Naive B cell (primary cell): ENCODE measurements around the gene PLCE1. TPM values are rescaled to one million over a fixed set of nuclear protein-coding genes. Genes with fewer than 3 reads are reported as not detected.
A peak's percentile ranks its signal among the peaks of the same experiment; 100 is the strongest.
"Not testable (repeated sequence)": the region's sequence is repeated elsewhere in the genome, so short reads cannot be mapped to it uniquely, and the experiment has no call there.

ENCODE experiments used
- ATAC-seq, 2 donors: fragments of 150-1000 bp; cut with Tn5 transposase; 2 replicates each; pipeline ENCODE4 v1.10.0; 2021; ENCODE audit warnings: low read depth in 2 of 2, mild to moderate bottlenecking in 2 of 2, moderate library complexity in 2 of 2
- DNase-seq: peaks from one replicate; pipeline ENCODE4 v3.0.0; 2022
- H3K27ac Mint-ChIP-seq, 6 donors: one replicate each; pipeline ENCODE4 v1.8.0; 2020 to 2022; ENCODE audit warnings: mild to moderate bottlenecking in 6 of 6, mixed read lengths in 6 of 6, moderate library complexity in 5 of 6, inconsistent platforms in 2 of 6
- H3K27me3 Mint-ChIP-seq, 3 donors: one replicate each; pipeline ENCODE4 v1.8.0; 2021 to 2022; ENCODE audit warnings: mixed read lengths in 3 of 3, mild to moderate bottlenecking in 1 of 3
- H3K36me3 Mint-ChIP-seq, 2 donors: one replicate each; pipeline ENCODE4 v1.8.0; 2020 to 2022; ENCODE audit warnings: mixed read lengths in 2 of 2, inconsistent platforms in 1 of 2, mild to moderate bottlenecking in 1 of 2
- H3K4me1 Mint-ChIP-seq, 3 donors: one replicate each; pipeline ENCODE4 v1.8.0; 2020 to 2022; ENCODE audit warnings: mixed read lengths in 3 of 3, inconsistent platforms in 1 of 3, mild to moderate bottlenecking in 1 of 3, moderate library complexity in 1 of 3
- H3K4me3 Mint-ChIP-seq, 8 donors: one replicate each; pipeline ENCODE4 v1.8.0; 2020 to 2022; ENCODE audit warnings: mild to moderate bottlenecking in 8 of 8, mixed read lengths in 8 of 8, moderate library complexity in 8 of 8, inconsistent platforms in 2 of 8
- H3K9me3 Mint-ChIP-seq, 7 donors: one replicate each; pipeline ENCODE4 v1.8.0; 2020 to 2022; ENCODE audit warnings: mixed read lengths in 7 of 7, mild to moderate bottlenecking in 5 of 7, inconsistent platforms in 2 of 7, moderate library complexity in 1 of 7
- polyA plus RNA-seq, 6 donors: library from polyadenylated mRNA; unstranded; fragments of 300-500 nt; fragmentation: Illumina TruSeq; gene quantifications; one replicate each; pipeline ENCODE4 v1.2.3, GENCODE V29; 2021; ENCODE audit warnings: low read depth in 6 of 6

The PLCE1 gene
- 1 to 10 TPM in 1 of 6 donors, under 1 TPM in 5; 0.32 to 1.9 (median 0.44) TPM for polyA plus RNA-seq

DNA sequence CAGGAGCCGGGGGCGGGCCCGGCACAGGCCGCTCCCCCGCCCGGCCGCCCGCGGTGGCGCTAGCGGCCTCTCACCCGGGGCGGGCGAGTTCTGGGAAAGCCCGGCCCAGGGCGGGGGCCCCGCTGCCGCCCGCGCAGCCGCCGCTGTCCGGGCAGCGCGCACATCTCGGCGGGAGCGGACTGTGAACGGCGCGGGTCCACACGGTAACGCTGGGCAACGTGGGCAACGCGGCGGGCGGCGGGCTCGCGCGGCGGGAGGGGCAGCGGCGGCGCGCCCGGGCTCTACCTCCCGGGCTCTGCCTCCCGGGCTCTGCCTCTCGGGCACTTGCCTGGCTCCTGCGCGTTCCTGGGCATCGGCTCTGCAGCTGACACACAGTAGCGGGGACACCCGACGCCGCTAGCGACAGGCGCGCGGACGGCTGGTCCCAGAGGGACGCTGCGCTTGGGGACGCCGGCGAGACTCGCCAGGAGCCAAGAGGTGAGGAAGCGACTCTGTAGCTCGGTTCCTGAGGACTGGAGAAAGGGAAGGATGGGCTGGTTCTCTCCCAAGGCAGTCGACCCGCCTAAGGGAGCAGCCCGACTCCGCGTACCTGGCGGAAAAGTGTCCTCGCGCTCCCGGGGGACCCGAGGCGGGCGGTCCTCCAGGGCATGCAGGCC lies at the start of gene PLCE1:
Gene PLCE1, plus strand, starts transcription at position 150 of the 656 bp plus-strand sequence. CDS start 37,116 bp downstream, outside the sequence.
- Mint-ChIP-seq H3K4me3 (peak within 1 kb of the TSS in 6 of 8 donors; percentile 10 to 73 (median 46)), H3K27me3 (peaks cover 73 to 78% (median 77%) of the 10 kb centered on the region in 3 donors), H3K9me3 (peaks cover 0 to 11% (median 6%) of the 10 kb centered on the region in 7 donors), H3K36me3 (peaks cover 5 to 8% of the 10 kb centered on the region in 2 donors), H3K27ac (no peak within 1 kb of the TSS), H3K4me1 (peaks cover 0 to 8% (median 5%) of the 10 kb centered on the region in 3 donors)
- ATAC-seq (no peak), DNase-seq (no peak)

DNA sequence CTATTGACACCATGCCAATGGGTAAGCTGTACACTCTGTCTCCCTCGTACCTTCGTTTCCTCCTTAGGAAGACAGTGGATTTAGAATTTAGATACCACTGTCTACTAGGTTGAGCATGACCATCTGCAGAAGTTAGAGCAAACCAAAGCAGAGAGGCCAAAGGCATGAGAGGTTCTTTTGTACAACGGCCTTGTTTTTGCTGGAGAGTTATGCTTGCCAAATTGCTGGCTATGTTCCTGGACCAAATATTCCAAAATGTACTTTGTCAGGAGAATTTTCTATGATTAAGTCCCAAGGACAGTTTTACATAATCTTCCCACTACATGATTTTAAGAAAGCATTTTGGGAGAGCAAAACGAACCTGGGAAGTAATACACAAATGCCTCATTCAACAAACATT lies 47.9 kb upstream of the PLCE1 start:
- Mint-ChIP-seq H3K4me1 (no peaks in the 10 kb centered on the region), H3K9me3 (no peaks in the 10 kb centered on the region), H3K36me3 (no peaks in the 10 kb centered on the region), H3K27ac (no peak overlapping the region), H3K4me3 (no peak overlapping the region), H3K27me3 (peaks cover 3 to 23% (median 16%) of the 10 kb centered on the region in 3 donors)
- ATAC-seq: no peak
- no peak for DNase-seq

DNA sequence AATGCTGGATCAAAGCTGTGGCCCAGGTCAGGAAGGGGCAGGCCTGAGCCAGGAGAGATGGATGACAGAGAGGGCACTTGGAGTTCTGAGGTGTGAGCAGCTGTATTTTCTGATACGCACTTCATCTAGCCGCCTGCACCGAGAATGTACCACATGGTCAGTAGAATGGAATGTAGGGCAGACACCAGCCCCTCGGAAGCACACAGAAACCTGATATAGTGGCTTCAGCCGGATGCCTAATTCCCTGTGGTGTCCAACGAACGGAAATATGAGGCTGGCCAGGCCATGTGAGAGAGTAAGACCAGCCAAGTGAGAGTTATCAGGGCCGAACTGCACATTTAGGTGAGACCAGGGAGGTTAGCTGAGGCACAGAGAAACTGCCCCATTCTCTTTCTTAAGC lies 46.7 kb upstream of the PLCE1 start:
- ATAC-seq (no peak), DNase-seq (no peak)
- no peaks in the 10 kb centered on the region for H3K36me3 Mint-ChIP-seq
- no peaks in the 10 kb centered on the region for H3K4me1 Mint-ChIP-seq
- H3K4me3 Mint-ChIP-seq: no peak overlapping the region
- peaks cover 0 to 2% (median 0%) of the 10 kb centered on the region in 7 donors for H3K9me3 Mint-ChIP-seq
- peak overlapping the region in 1 of 6 donors; percentile 5 for H3K27ac Mint-ChIP-seq
- peaks cover 3 to 23% (median 16%) of the 10 kb centered on the region in 3 donors for H3K27me3 Mint-ChIP-seq

DNA sequence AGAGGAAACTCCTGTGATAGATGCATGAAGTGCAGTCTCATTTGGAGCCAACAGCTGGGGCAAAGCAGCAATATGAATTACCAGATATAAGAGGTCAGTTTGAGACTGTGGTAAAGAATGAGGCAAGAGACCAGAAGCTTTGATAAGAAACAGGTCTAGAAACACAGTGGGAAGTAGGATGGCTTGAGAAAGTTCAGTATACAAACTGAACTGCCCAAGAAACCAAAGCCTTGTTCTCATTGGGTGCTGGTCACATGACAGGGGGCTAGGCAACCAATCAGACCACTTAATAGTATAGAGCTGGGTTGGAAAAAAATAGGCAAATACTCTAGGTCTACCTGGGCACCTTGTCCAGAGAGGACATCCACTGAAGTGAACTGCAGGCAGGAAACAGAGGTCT lies 46.2 kb upstream of the PLCE1 start:
- Mint-ChIP-seq H3K9me3 (peaks cover 0 to 2% (median 0%) of the 10 kb centered on the region in 7 donors), H3K27me3 (peaks cover 3 to 19% (median 16%) of the 10 kb centered on the region in 3 donors)

DNA sequence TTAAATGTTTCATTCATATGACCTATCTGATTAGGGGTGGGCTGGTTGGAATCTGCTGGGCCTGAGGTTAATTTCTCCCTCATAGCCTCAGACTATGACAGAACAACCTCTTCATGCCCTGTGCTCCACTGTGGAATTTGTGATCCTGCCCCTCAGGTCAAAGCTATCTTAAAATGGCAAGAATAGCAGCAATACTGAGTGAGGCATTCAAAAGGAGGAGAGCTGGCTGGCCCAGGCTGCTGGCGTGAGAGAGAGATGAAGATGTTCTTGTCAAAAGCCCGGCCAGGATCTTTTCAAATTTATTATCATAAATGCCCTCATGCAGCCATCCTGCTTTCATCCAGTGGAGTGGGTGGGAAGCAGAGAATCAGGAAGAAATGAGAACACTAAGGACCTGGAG lies 41.8 kb upstream of the PLCE1 start:
- DNase-seq (no peak), ATAC-seq (no peak)
- no peaks in the 10 kb centered on the region for H3K4me1 Mint-ChIP-seq
- H3K9me3 Mint-ChIP-seq: peaks cover 0 to 2% (median 0%) of the 10 kb centered on the region in 7 donors
- H3K36me3 Mint-ChIP-seq: no peaks in the 10 kb centered on the region
- peaks cover 3 to 8% (median 3%) of the 10 kb centered on the region in 3 donors for H3K27me3 Mint-ChIP-seq
- no peak overlapping the region for H3K27ac Mint-ChIP-seq
- no peak overlapping the region for H3K4me3 Mint-ChIP-seq

More for the DNA sequence above, 46.2 kb upstream of the PLCE1 start:
- Mint-ChIP-seq H3K4me3 (no peak overlapping the region), H3K36me3 (no peaks in the 10 kb centered on the region), H3K27ac (no peak overlapping the region), H3K4me1 (no peaks in the 10 kb centered on the region)
- DNase-seq (no peak), ATAC-seq (no peak)

DNA sequence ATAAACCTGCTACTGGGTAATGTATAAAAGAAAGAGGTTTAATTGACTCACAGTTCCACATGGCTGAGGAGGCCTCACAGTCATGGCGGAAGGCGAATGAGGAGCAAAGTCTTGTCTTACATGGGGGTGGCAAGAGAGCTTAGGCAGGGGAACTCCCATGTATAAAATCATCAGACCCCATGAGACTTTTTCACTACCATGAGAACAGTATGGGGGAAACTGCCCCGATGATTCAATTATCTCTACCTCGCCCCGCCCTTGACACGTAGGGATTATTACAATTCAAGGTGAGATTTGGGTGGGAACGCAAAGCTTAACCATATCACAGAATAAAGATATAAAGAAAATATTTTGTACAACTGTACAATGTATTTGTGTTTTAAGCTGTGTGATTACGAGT lies 39.4 kb upstream of the PLCE1 start:
- ATAC-seq: no peak
- H3K4me1 Mint-ChIP-seq: no peaks in the 10 kb centered on the region
- no peaks in the 10 kb centered on the region for H3K36me3 Mint-ChIP-seq

DNA sequence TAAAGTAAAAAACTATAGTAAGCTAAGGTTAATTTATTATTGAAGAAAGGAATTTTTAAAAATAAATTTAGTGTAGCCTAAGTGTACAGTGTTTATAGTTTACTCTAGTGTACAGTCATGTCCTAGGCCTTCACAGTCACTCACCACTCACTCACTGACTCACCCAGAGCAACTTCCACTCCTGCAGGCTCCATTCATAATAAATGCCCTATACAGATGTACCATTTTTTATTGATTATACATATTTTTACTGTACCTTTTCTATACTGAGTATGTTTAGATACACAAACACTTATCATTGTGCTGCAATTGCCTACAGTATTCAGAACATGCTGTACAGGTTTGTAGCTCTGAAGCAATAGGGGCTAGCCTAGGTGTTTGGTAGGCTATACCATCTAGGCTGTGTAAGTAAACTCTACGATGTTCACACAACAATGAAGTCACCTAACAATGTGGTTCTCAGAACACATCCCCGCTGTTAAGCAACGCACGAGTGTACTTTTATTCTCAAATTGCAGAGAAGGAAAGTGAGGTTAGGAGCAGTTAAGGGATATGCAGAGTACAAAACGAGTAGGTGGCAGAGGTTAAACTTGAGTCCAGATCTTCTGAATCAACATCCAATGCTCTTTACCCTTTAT lies 38.9 kb upstream of the PLCE1 start:
- H3K4me3 Mint-ChIP-seq: no peak overlapping the region
- H3K27me3 Mint-ChIP-seq: peaks cover 0 to 11% (median 0%) of the 10 kb centered on the region in 3 donors
- no peaks in the 10 kb centered on the region for H3K4me1 Mint-ChIP-seq
- H3K36me3 Mint-ChIP-seq: no peaks in the 10 kb centered on the region
- no peak for DNase-seq
- no peak for ATAC-seq
- no peak overlapping the region for H3K27ac Mint-ChIP-seq
- H3K9me3 Mint-ChIP-seq: peaks cover 0 to 2% (median 0%) of the 10 kb centered on the region in 7 donors

More for the DNA sequence above, 39.4 kb upstream of the PLCE1 start:
- Mint-ChIP-seq H3K9me3 (peaks cover 0 to 2% (median 0%) of the 10 kb centered on the region in 7 donors), H3K4me3 (no peak overlapping the region), H3K27ac (peak overlapping the region in 1 of 6 donors; percentile 27), H3K27me3 (peaks cover 0 to 10% (median 0%) of the 10 kb centered on the region in 3 donors)
- DNase-seq: no peak

DNA sequence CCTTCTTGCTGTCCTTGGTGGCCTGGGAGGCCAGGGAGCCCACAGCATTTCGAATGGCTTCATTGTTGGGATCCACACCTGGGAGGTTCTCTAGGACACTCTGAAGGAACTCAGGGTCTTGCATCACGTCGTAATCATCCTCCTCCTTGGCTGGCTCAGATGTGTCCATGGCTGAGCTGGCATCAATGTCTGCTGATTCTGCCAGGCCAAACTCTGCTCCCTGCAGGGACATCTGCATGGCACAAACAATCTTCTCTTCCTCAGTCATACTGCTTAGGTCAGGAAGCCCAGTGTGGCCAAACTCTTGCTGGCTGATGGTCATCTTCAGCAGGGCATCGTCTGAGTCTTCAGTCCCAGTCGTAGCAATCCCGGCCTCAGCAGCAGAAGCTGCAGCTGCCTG lies 34.9 kb upstream of the PLCE1 start:
- no peaks in the 10 kb centered on the region for H3K36me3 Mint-ChIP-seq
- H3K4me3 Mint-ChIP-seq: no peak overlapping the region
- peaks cover 0 to 11% (median 0%) of the 10 kb centered on the region in 3 donors for H3K27me3 Mint-ChIP-seq
- no peaks in the 10 kb centered on the region for H3K4me1 Mint-ChIP-seq
- no peaks in the 10 kb centered on the region for H3K9me3 Mint-ChIP-seq
- DNase-seq: no peak
- no peak overlapping the region for H3K27ac Mint-ChIP-seq
- ATAC-seq: no peak

DNA sequence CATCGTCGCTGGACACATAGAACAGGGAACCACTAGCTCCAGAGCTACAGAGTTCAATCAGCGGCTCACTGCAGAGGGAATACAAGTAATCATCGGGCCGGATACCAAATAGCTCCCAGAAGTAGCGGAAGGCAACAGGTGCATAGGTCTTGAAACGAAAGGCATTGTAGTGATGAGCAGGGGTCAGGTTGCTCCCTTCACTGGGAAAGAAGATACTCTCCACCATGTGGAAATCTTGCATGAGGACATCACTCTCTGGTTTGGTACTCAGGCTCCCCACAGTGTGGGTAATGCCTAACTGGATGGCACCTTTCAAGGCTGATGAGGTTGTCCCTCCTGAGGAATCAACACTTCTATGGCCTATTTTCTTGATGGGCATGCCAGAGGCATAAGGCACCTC lies 32.7 kb upstream of the PLCE1 start:
- DNase-seq, H3K9me3 Mint-ChIP-seq, H3K36me3 Mint-ChIP-seq, H3K4me1 Mint-ChIP-seq, H3K4me3 Mint-ChIP-seq, ATAC-seq: not testable (repeated sequence)
- Mint-ChIP-seq H3K27ac (peak overlapping the region in 1 of 6 donors; percentile 63), H3K27me3 (peaks cover 0 to 11% (median 0%) of the 10 kb centered on the region in 3 donors)

DNA sequence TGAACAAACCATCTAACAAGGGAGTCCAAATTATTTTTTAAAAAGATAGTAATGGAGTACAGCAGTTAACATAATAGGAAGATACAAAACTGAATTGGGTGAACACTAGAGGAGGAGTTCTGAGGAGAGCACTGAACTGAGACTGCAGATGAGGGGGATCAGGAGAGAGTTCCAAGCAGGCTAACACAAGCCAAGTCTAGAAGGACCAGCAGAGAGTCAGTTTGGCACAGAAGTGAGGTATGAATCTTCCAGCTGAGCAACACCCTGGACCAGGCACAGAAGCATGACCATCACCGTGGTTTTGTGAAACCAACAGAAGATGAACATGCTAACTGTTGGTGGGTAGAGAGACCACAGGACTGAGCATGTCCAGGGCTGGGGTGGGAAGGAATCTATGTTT lies 30.8 kb upstream of the PLCE1 start:
- H3K4me1 Mint-ChIP-seq: no peaks in the 10 kb centered on the region
- no peaks in the 10 kb centered on the region for H3K9me3 Mint-ChIP-seq
- no peak overlapping the region for H3K27ac Mint-ChIP-seq
- DNase-seq (no peak), ATAC-seq (no peak)
- no peak overlapping the region for H3K4me3 Mint-ChIP-seq
- no peaks in the 10 kb centered on the region for H3K36me3 Mint-ChIP-seq
- H3K27me3 Mint-ChIP-seq: peaks cover 0 to 11% (median 0%) of the 10 kb centered on the region in 3 donors

DNA sequence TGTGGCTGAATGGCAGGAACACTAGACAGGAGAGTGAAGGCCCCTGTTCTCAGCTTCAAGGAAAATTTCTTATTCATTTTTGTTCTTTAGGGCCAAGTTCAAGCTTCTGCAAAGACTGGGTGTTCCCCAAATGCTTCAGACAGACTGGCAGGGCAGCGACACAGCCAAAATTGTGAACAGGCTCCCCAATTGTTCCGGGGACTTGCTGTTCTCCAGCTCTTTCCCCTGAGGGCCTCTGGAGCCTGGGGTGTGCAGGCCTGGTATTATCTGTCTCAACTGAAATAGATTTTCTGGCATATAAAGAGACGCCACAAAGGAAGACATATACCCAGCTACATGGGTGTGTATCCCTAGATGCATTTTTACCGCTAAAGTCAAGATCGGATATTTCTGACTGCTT lies 30.3 kb upstream of the PLCE1 start:
- ATAC-seq: no peak
- Mint-ChIP-seq H3K27ac (no peak overlapping the region), H3K4me1 (no peaks in the 10 kb centered on the region), H3K9me3 (no peaks in the 10 kb centered on the region), H3K27me3 (peaks cover 0 to 9% (median 0%) of the 10 kb centered on the region in 3 donors), H3K36me3 (no peaks in the 10 kb centered on the region), H3K4me3 (no peak overlapping the region)
- DNase-seq: no peak

DNA sequence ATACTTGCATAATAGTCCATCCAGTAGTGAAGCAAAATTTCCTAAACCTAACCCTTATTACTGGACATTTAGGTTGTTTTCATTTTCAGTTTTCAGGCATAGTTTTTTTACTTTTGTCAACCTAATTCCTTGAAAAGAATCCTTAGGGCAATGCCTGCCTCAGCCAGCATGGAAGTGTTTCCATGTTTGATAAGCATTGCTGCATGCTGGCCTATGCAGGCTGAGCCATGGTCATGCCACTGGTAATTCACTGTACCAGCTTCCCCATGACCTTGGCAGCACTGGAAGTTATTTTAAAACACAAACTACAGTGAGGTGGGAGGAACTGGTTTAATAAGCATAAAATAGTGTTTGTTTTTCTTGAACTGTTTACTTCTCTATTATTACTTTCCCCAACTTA lies 27.8 kb upstream of the PLCE1 start:
- H3K4me3 Mint-ChIP-seq: no peak overlapping the region
- no peaks in the 10 kb centered on the region for H3K36me3 Mint-ChIP-seq
- DNase-seq (no peak), ATAC-seq (no peak)
- H3K27ac Mint-ChIP-seq: no peak overlapping the region
- peaks cover 0 to 2% (median 0%) of the 10 kb centered on the region in 7 donors for H3K9me3 Mint-ChIP-seq
- H3K4me1 Mint-ChIP-seq: no peaks in the 10 kb centered on the region
- no peaks in the 10 kb centered on the region for H3K27me3 Mint-ChIP-seq

DNA sequence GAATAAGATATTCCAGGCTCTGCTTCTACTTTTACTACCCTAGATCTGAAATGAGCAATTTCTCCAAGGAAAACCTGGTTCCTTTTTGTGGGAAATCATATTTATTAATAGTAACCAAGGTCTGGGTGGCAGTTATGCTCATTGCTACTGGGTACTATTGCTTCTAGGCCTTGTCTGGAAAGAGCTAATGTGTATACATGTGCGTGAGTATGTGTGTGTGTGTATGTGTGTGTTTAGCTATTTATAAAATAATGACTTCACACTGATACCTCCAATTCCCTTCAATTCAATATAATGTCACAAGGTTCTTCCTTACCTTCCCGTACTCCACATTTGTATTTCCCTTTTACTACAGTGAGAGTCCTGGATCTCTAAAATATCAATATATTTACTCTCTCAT lies 26.0 kb upstream of the PLCE1 start:
- no peak overlapping the region for H3K27ac Mint-ChIP-seq
- H3K4me1 Mint-ChIP-seq: no peaks in the 10 kb centered on the region
- no peak for ATAC-seq
- H3K4me3 Mint-ChIP-seq: peak overlapping the region in 1 of 8 donors; percentile 42
- no peak for DNase-seq
- H3K9me3 Mint-ChIP-seq: peaks cover 0 to 8% (median 1%) of the 10 kb centered on the region in 7 donors
- no peaks in the 10 kb centered on the region for H3K27me3 Mint-ChIP-seq
- H3K36me3 Mint-ChIP-seq: no peaks in the 10 kb centered on the region

DNA sequence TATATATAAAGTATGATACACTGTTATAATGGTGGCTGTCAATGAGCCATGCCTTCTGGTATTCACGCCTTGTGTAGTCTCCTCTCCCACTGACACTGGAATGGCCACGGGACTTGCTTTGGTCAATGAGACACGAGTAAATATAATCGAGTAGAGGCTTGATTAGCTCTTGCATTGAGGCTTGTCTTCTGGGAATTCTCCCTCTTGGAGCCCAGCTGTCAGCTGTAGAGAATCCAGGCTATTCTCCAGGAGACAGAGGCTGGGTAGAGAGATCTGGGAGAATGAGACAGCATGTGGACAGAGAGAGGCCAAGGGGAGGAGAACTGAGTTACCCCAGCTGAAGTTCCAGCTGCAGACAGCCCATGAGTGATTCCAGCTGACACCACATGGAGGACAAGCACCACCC lies 25.2 kb upstream of the PLCE1 start:
- Mint-ChIP-seq H3K4me1 (no peaks in the 10 kb centered on the region), H3K4me3 (no peak overlapping the region), H3K27ac (no peak overlapping the region), H3K27me3 (no peaks in the 10 kb centered on the region), H3K9me3 (peaks cover 0 to 8% (median 1%) of the 10 kb centered on the region in 7 donors), H3K36me3 (no peaks in the 10 kb centered on the region)
- no peak for DNase-seq
- no peak for ATAC-seq
